Keratinocyte (primary cell): ENCODE measurements around the gene PRR5.

Experiments used
- CTCF ChIP-seq, 3 experiments: IDR thresholded peaks in 1 of 3; conservative IDR thresholded peaks in 1 of 3; optimal IDR thresholded peaks in 1 of 3; 2 replicates in 2 of 3; 3 replicates in 1 of 3; pipeline versions ENCODE3 to v1.5.1; 2011; ENCODE audit warnings: low read length in 3 of 3, mild to moderate bottlenecking in 3 of 3, moderate library complexity in 2 of 3, control low read depth in 1 of 3, inconsistent platforms in 1 of 3; ENCODE audit not compliant: insufficient read depth in 2 of 3; ENCODE audit errors: extremely low read depth in 1 of 3
- EZH2 ChIP-seq: IDR thresholded peaks from one replicate; pipeline ENCODE4 v1.6.1; 2012; ENCODE audit warnings: inconsistent platforms, mild to moderate bottlenecking, low read length, moderate library complexity

- TF ChIP-seq CTCF (optimal IDR thresholded peaks at IDR 0.05 in 1 of 3, IDR thresholded peaks at IDR 0.05 in 1 of 3, conservative IDR thresholded peaks at IDR 0.05 in 1 of 3; ENCODE audit: extremely low read depth in 1 of 3, insufficient read depth in 2 of 3, low read length in 3 of 3) (no peak), EZH2 (no peak)
Measured at GRCh38 chr22:44753189-44754042, 51.4 kb downstream of the PRR5 start.
